Prostate gland (tissue), 2 donors: ENCODE measurements around the gene TNFSF12. TPM values are rescaled to one million over a fixed set of nuclear protein-coding genes. Genes with fewer than 3 reads are reported as not detected.

ENCODE experiments used
- DNase-seq: peaks from one replicate; pipeline ENCODE4 v3.0.0-alpha.2; 2019; ENCODE audit warnings: low spot score
- H3K27ac ChIP-seq, 2 donors: fragments of 200-600 bp; sonication (generic); 2 replicates each; pipeline ENCODE4 v1.5.1; 2017 to 2019
- H3K27me3 ChIP-seq: fragments of 200-600 bp; sonication (generic); replicated peaks from 2 replicates; pipeline ENCODE4 v1.5.1; 2019; ENCODE audit not compliant: insufficient read depth
- H3K36me3 ChIP-seq, 2 donors: fragments of 200-600 bp; sonication (generic); 1 replicate in 1 of 2; 2 replicates in 1 of 2; pipeline versions ENCODE4 v1.5.1 to v1.8.1; 2017 to 2019
- H3K4me1 ChIP-seq: fragments of 200-600 bp; sonication (generic); replicated peaks from 2 replicates; pipeline ENCODE4 v1.5.1; 2019
- H3K4me3 ChIP-seq, 2 donors: fragments of 200-600 bp; sonication (generic); 2 replicates each; pipeline ENCODE4 v1.5.1; 2017 to 2019
- H3K9me3 ChIP-seq: fragments of 200-600 bp; sonication (generic); 2 replicates; pipeline ENCODE4 v1.5.1; 2017
- CTCF ChIP-seq, 4 experiments: fragments of 200-600 bp in 2 of 4; fragments of 450-650 bp in 2 of 4; sonication (generic) in 2 of 4; IDR thresholded peaks; 1 replicate in 3 of 4; 2 replicates in 1 of 4; pipeline ENCODE4 v1.5.1; 2016 to 2019; ENCODE audit warnings: antibody characterized with exemption in 4 of 4, mild to moderate bottlenecking in 2 of 4, moderate library complexity in 2 of 4
- POLR2A ChIP-seq: fragments of 450-650 bp; IDR thresholded peaks from one replicate; pipeline ENCODE4 v1.6.1; 2016; ENCODE audit warnings: antibody characterized with exemption, mild to moderate bottlenecking
- POLR2AphosphoS5 ChIP-seq: sonication (generic); formaldehyde crosslinking; IDR thresholded peaks from one replicate; pipeline ENCODE4 v1.6.1; 2017; ENCODE audit warnings: antibody characterized with exemption
- WGBS: methylation state at CpG from one replicate; pipeline ENCODE4 v1.1.5; 2018; 5-methylcytosine and 5-hydroxymethylcytosine counted together
- intact Hi-C: fragments of 100-400 bp; cut with DNase I; formaldehyde crosslinking; loops from one replicate; pipeline ENCODE4 v1.14.2; 2022
- total RNA-seq, 2 donors: library from RNA; depleted of rRNA; stranded (reverse); fragments of >200 nt; gene quantifications; one replicate each; pipeline ENCODE4 v1.1.0, GENCODE V29; 2016

The TNFSF12 gene
- total RNA-seq, 2 donors from 2014 or later = 29.9 to 47.9 TPM

GRCh38 chr17:7559320-7560171 is 10.7 kb downstream of the TNFSF12 start:
- Histone ChIP-seq H3K4me1 (peaks cover 52% of the 10 kb centered on the region), H3K36me3 (peaks cover 0 to 4% of the 10 kb centered on the region in 2 donors), H3K27ac (peak overlapping the region; percentile 92 to 96), H3K4me3 (peak overlapping the region; percentile 22 to 25), H3K27me3 (no peaks in the 10 kb centered on the region), H3K9me3 (no peaks in the 10 kb centered on the region)
- intact Hi-C loops = loop anchor here (5.0 kb wide), 2 partner anchors 122 to 207 kb away; partner anchors contain the start of genes FGF11, KCTD11 and TMEM102
- 57% methylated on average over 18 of the region's 18 CpGs for WGBS
- DNase-seq = peak; percentile 31
- TF ChIP-seq CTCF (IDR thresholded peaks at IDR 0.05) = no peak
- TF ChIP-seq POLR2AphosphoS5 = no peak
- TF ChIP-seq POLR2A = no peak

GRCh38 chr17:7560172-7561027 is 11.5 kb downstream of the TNFSF12 start:
- 17% methylated on average over 22 of the region's 22 CpGs for WGBS
- no peaks in the 10 kb centered on the region for H3K9me3 ChIP-seq
- peak overlapping the region; percentile 94 to 99 for H3K4me3 ChIP-seq
- TF ChIP-seq POLR2A (no peak), CTCF (IDR thresholded peaks at IDR 0.05) (peak in 3 of 4 experiments; percentile 27 to 72 (median 72))
- H3K27ac ChIP-seq = peak overlapping the region; percentile 92 to 96
- H3K4me1 ChIP-seq = peaks cover 52% of the 10 kb centered on the region
- peaks cover 0 to 11% of the 10 kb centered on the region in 2 donors for H3K36me3 ChIP-seq
- intact Hi-C loops = loop anchor here (1.0 to 5.0 kb wide), 3 partner anchors 46 to 208 kb away; partner anchors contain the start of genes FGF11, KCTD11 and TMEM102
- no peaks in the 10 kb centered on the region for H3K27me3 ChIP-seq
- DNase-seq = peak; percentile 48

- Histone ChIP-seq H3K36me3 (peaks cover 0 to 11% of the 10 kb centered on the region in 2 donors), H3K27me3 (no peaks in the 10 kb centered on the region), H3K27ac (peak overlapping the region; percentile 92 to 96), H3K4me1 (peaks cover 52% of the 10 kb centered on the region), H3K4me3 (peak overlapping the region; percentile 94 to 99), H3K9me3 (no peaks in the 10 kb centered on the region)
- DNase-seq = peak; percentile 92
- TF ChIP-seq POLR2A (no peak), POLR2AphosphoS5 (peak; percentile 68), CTCF (IDR thresholded peaks at IDR 0.05) (peak; percentile 74 to 97 (median 91))
- WGBS = under 1% methylated on average over 32 of the region's 32 CpGs
- intact Hi-C loops = loop anchor here (1.0 to 5.0 kb wide), 3 partner anchors 47 to 209 kb away; partner anchors contain the start of genes FGF11, KCTD11 and TMEM102
These were observed 12.2 kb downstream of the TNFSF12 start for GRCh38 chr17:7561028-7561575.

GRCh38 chr17:7561589-7562207 is 12.8 kb downstream of the TNFSF12 start, which contains the start of gene SENP3:
Gene SENP3, plus strand, starts transcription at chr17:7561919. Its CDS starts 1,158 bp downstream, at chr17:7563077.
- 1% methylated on average over 59 of the region's 82 CpGs for WGBS
- no peaks in the 10 kb centered on the region for H3K27me3 ChIP-seq
- H3K27ac ChIP-seq = peak within 1 kb of the TSS; percentile 92 to 96
- DNase-seq = peak; percentile 90
- H3K4me1 ChIP-seq = peaks cover 52% of the 10 kb centered on the region
- H3K4me3 ChIP-seq = peak within 1 kb of the TSS; percentile 94 to 99
- intact Hi-C loops = loop anchor here (1.0 to 5.0 kb wide), 3 partner anchors 47 to 209 kb away; partner anchors contain the start of genes FGF11, KCTD11 and TMEM102
- H3K36me3 ChIP-seq = peaks cover 0 to 11% of the 10 kb centered on the region in 2 donors
- TF ChIP-seq CTCF (IDR thresholded peaks at IDR 0.05) (peak in 2 of 4 experiments; percentile 32 to 56), POLR2AphosphoS5 (peak; percentile 79), POLR2A (peak; percentile 54)
- H3K9me3 ChIP-seq = no peaks in the 10 kb centered on the region
